NB4 (cell line): ENCODE data around the gene CDHR1.

ENCODE experiments used
- CTCF ChIP-seq: IDR thresholded peaks from one replicate; pipeline ENCODE4 v1.5.1; 2012; ENCODE audit warnings: low read depth, low read length
- MAX ChIP-seq: IDR thresholded peaks from 2 replicates; pipeline ENCODE4 v1.6.1; 2011; ENCODE audit warnings: low read depth, low read length
- POLR2A ChIP-seq: IDR thresholded peaks from 2 replicates; pipeline ENCODE4 v1.6.1; 2011; ENCODE audit warnings: mild to moderate bottlenecking; ENCODE audit not compliant: insufficient read length; ENCODE audit errors: extremely low read depth

GRCh38 chr10:84254552-84255478, 60.5 kb downstream of the CDHR1 start:
- TF ChIP-seq CTCF: no peak
- TF ChIP-seq POLR2A: no peak
- TF ChIP-seq MAX: no peak
